CD4-positive, alpha-beta T cell treated with Interleukin-12 subunit alpha and Interleukin-12 subunit beta, for 1 hour (primary cell): ENCODE data around the gene SH3BP2.
A peak's percentile ranks its signal among the peaks of the same experiment; 100 is the strongest.

Experiments
- DNase-seq: peaks from one replicate; pipeline ENCODE4 v3.0.0-alpha.2; 2020

The SH3BP2 gene

GRCh38 chr4:2860391-2861348, 67.8 kb downstream of the SH3BP2 start:
- no peak for DNase-seq

- no peak for DNase-seq
Measured at GRCh38 chr4:2861631-2862436, 68.9 kb downstream of the SH3BP2 start.

DNA sequence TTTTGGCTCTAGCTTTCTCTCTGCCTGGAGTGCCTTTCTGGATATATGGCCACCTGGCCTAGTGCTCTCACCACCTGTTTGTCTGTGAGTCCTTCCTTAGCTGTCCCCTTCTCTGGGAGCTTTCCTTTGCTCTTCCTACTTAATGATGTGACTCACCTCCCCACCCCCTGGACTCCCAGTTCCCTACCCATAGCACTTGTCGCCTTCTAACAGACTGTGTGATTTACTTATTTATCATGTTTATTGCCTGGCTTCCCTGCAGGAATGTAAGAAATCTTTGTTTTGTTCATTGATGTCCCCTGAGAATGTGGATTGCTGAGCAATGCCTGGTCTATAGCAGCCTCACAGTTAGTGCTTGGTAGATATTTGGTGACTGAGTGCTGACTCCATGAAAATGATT, 69.6 kb downstream of the SH3BP2 start:
- no peak for DNase-seq

- no peak for DNase-seq
Measured at GRCh38 chr4:2863649-2864048, 70.8 kb downstream of the SH3BP2 start.

DNA sequence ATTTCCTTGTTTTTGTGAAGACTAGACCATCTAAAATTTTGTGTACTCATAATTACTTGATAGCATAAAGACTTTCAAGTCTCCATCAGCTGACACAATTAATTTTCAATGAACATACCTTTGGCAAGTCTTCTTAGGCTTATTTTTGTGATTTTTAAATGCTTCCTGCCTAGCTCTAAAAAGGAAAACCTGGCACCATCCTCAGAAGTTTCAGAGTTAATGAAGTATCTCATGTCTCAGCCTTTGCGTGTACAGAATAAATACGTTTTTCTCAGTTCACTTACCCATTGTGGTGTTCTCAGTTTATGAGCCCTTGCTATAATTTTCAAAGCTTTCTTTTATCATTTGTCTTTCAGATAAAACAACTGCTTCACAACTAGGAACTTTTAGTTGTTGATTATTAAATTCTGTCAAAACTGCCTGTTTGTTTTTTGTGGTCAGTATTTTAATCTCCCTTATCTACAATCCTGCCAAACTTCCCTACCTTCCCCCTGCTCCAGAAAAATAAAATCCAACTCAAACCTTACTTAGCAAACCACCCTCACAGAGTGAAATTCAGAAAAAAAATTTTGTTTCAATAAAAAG, 72.4 kb downstream of the SH3BP2 start:
- DNase-seq: no peak

- no peak for DNase-seq
Measured at GRCh38 chr4:2866160-2866861, 73.4 kb downstream of the SH3BP2 start.

- DNase-seq: no peak
Measured at GRCh38 chr4:2866891-2867290, 74.0 kb downstream of the SH3BP2 start.

GRCh38 chr4:2867758-2868491, 75.0 kb downstream of the SH3BP2 start:
- no peak for DNase-seq

GRCh38 chr4:2868877-2869487, 76.1 kb downstream of the SH3BP2 start:
- no peak for DNase-seq

DNA sequence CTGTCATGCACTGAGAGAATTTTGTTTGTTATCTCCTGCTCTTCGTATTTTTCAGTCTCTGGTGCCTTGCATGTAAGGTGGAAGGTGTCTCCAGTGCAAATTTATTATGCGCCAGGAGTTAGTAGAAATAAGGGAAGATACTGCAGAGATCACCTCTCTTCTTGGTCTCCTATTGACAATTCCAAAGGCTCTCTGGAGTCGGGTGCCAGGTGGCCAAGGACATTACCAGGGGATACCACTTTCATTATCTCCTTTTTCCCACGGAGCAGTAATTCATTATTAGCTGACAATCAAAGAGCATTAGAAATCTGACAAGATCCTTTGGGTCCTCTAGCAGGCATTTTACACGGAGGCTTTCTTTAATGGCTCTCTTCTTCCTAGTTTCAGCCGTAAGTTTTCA, 76.8 kb downstream of the SH3BP2 start:
- no peak for DNase-seq

DNA sequence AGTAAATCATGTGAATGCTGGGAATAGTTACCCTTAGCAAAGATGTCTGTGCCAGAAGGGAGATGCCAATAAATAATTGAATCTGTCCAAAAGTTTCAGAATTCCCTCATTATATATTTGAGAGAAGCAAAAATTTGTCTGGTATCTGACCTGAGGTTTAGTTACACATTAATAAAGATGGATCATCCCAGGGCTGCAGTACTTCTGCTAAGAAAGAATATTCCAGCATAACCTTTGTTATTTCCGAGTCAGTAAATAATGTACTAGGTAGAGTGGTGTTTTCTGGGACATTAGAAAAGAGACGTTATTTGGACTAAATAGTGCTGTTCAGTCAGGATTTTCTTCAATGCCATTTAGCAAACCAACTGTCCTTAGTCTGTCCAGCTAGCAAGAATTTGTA, 77.2 kb downstream of the SH3BP2 start:
- no peak for DNase-seq

GRCh38 chr4:2871466-2871865, 78.6 kb downstream of the SH3BP2 start:
- DNase-seq: no peak

DNA sequence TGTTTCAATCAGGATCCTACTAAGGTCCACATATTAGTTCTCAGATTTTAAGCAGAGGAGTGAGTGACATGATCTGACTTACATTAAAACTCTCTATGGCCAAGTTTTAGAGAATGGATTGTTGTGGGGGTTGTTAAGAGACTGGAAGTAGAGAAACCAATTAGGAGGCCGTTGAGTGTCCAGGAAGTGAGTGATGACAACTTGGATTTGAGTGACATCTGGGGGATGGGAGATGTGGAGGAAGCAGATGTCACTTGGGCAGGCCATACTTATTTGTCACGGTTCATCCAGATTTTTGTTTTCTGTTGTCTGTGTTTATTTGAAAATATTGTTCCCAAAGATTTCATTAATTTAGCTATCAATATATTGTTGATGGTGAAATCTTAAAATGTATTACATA, 79.0 kb downstream of the SH3BP2 start:
- peak; percentile 24 for DNase-seq

DNA sequence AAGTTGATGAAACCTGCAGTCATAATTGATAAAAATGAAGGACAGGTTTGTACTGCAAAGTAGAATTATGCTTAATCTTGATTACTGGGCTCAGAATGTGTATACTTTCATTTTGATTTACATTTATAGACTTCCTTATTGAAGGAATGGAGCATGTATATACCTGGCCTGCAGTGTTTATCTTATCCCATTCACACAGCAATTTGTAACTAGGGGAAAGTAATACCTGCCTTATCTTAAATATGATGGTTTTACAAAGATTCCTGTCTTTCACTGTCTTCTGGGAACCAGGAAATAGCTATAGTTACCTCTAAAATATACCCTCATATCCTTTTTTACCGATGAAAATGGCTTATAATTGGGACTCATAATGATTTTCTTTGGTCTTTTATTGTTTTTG, 80.4 kb downstream of the SH3BP2 start:
- no peak for DNase-seq

DNA sequence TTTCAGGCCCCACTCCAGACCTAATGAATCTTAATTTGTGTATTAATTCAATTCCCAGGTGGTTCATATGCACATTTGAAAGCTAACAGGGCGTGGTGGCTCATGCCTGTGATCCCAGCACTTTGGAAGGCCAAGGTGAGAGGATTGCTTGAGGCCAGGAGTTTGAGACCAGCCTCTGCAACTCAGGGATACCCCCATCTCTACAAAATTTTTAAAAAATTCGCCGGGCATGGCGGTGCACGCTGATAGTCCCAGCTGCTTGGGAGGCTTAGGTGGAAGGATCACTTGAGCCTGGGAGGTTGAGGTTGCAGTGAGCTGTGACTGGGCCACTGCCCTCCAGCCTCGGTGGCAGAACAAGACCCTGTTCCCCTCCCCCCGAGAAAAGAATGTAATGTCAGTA, 82.0 kb downstream of the SH3BP2 start:
- no peak for DNase-seq

GRCh38 chr4:2875556-2875955, 82.7 kb downstream of the SH3BP2 start:
- DNase-seq: no peak

DNA sequence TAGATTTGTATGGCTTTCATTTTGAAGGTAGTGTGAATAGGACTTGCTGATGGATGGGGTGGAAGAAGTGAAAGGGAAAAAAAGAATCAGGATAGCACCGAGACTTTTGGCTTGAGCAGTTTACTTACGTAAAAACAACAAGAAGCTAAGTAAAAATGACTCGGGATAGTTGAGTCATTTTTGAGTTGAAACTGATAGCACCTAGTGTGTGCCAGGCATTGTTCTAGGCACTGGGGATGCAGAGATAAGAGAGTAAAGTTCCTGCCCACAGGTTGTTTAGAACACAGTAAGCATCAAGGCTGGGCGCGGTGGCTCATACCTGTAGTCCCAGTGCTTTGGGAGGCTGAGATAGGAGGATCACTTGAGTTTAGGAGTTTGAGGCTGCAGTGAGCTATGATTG, 85.5 kb downstream of the SH3BP2 start:
- no peak for DNase-seq

DNA sequence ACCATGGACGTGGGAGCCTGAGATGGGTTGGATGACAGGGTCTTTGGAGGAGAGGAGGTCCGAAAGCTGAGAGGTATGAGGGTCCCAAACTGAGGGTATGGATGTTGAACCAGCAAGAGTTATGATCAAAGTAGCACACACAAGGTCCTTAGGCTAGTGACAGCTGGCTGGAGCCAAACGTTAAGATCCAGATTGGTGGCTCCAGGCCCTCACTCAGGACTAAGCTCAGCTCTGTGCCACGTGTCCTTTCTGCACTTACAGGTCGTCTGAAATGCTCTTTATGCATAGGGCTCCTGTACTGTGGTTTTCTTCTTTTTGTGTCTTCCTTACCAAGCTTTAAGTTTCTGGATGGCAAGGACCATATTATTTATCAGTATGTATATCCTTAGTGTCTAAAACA, 86.1 kb downstream of the SH3BP2 start:
- DNase-seq: no peak

DNA sequence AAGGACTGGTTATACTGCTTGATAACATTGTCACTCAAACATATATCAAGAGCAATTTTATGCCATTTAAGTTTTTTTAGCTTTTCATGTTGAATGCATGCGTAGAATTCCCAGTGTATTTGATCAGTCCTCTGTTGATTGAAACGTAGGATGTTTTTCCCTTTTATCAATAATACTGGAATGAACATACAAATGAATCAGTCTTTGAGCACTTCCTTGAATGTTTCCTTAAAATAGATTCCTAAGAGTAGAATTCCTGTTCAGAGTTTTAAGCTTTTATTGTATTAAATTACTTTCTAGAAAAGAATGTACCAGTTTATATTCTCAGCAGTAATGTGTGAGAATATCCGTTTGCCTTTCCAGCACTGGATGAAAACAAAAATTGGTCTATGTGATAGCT, 88.5 kb downstream of the SH3BP2 start:
- no peak for DNase-seq

DNA sequence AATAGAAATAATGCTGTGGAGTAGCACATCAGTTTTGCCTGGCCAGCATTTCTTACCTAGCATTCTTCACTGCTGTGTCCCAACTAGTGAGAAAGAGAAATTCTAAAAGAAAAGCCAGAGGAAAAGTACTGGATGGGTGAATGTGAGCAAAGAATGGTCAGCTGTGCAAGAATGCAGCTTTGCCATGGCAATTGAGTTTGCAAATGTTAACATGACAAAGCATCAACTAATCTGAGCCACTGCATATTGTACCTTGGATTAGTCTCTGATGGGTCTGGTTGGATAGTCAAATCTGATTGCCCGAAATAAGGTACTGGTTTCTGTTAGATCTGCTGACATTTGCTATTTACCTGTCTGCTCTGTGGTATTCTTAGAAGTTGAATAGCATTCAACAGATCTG, 89.5 kb downstream of the SH3BP2 start:
- no peak for DNase-seq

DNA sequence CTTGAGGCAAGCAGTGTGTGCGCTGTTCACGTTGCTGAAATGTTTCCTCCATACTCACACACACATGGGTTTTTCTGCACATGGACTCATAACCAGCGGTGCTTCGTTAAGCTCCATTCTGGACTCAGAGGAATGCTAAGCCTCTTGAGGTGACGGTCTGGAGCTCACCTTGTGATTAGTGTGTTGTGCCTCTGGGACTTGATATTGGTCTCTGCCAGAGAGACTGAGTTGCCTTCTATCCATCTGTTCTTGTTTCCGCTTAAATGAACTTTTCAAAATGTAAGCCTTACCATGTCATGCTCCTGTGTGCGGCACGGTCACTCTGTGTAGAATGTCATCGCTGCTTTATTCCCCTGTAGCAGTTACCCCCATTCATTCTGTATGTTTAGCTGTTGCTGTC, 93.3 kb downstream of the SH3BP2 start:
- DNase-seq: no peak

- no peak for DNase-seq
Measured at GRCh38 chr4:2886622-2887021, 93.7 kb downstream of the SH3BP2 start.
